Liver (tissue), 9 donors: ENCODE results near the gene ZFP2. TPM values are rescaled to one million over a fixed set of nuclear protein-coding genes. Genes with fewer than 3 reads are reported as not detected.

Source experiments
- DNase-seq: peaks from one replicate; pipeline ENCODE4 v3.0.0-alpha.2; 2017; ENCODE audit warnings: low spot score
- H3K27ac ChIP-seq, 2 donors: one replicate each; pipeline ENCODE4 v1.7.0; 2013; ENCODE audit warnings: inconsistent platforms in 2 of 2, low read length in 2 of 2, control low read depth in 1 of 2, low read depth in 1 of 2, mild to moderate bottlenecking in 1 of 2
- H3K27me3 ChIP-seq, 4 donors: one replicate each; pipeline versions ENCODE4 v1.6.1 to v1.7.0; 2013; ENCODE audit warnings: low read length in 3 of 4, inconsistent platforms in 1 of 4, mild to moderate bottlenecking in 1 of 4, moderate library complexity in 1 of 4; ENCODE audit not compliant: control insufficient read depth in 4 of 4, insufficient read depth in 4 of 4
- H3K36me3 ChIP-seq, 4 donors: one replicate each; pipeline versions ENCODE4 v1.6.1 to v1.7.0; 2013; ENCODE audit warnings: low read length in 3 of 4, mild to moderate bottlenecking in 3 of 4, low read depth in 1 of 4, moderate library complexity in 1 of 4; ENCODE audit not compliant: control insufficient read depth in 4 of 4, insufficient read depth in 3 of 4
- H3K4me1 ChIP-seq, 4 donors: one replicate each; pipeline versions ENCODE4 v1.6.1 to v1.7.0; 2013; ENCODE audit warnings: low read length in 3 of 4, mild to moderate bottlenecking in 3 of 4, moderate library complexity in 1 of 4; ENCODE audit not compliant: control insufficient read depth in 4 of 4, insufficient read depth in 4 of 4
- H3K4me3 ChIP-seq, 3 donors: one replicate each; pipeline versions ENCODE4 v1.6.1 to v1.7.0; 2013; ENCODE audit warnings: low read length in 3 of 3, control low read depth in 1 of 3, low read depth in 1 of 3, mild to moderate bottlenecking in 1 of 3
- H3K9ac ChIP-seq, 2 donors: one replicate each; pipeline ENCODE4 v1.7.0; 2013; ENCODE audit warnings: low read length in 2 of 2, mild to moderate bottlenecking in 2 of 2, moderate library complexity in 2 of 2, control low read depth in 1 of 2, low read depth in 1 of 2
- H3K9me3 ChIP-seq, 4 donors: one replicate each; pipeline versions ENCODE4 v1.6.1 to v1.7.0; 2013; ENCODE audit warnings: low read length in 3 of 4; ENCODE audit not compliant: control insufficient read depth in 4 of 4
- EGR1 ChIP-seq, 2 donors: IDR thresholded peaks; 2 replicates each; pipeline ENCODE4 v1.6.1; 2016 to 2018; ENCODE audit warnings: antibody characterized with exemption in 2 of 2, low read depth in 2 of 2
- FOXA2 ChIP-seq: IDR thresholded peaks from 2 replicates; pipeline ENCODE4 v1.6.1; 2016; ENCODE audit warnings: antibody characterized with exemption
- GABPA ChIP-seq, 2 donors: IDR thresholded peaks in 1 of 2; conservative IDR thresholded peaks in 1 of 2; 2 replicates each; pipeline ENCODE4 v1.6.1; 2016; ENCODE audit warnings: antibody characterized with exemption in 2 of 2, mild to moderate bottlenecking in 1 of 2, moderate library complexity in 1 of 2
- HNF4G ChIP-seq: IDR thresholded peaks from 2 replicates; pipeline ENCODE4 v1.6.1; 2016; ENCODE audit warnings: antibody characterized with exemption
- NR2F2 ChIP-seq: IDR thresholded peaks from 2 replicates; pipeline ENCODE4 v1.6.1; 2016; ENCODE audit warnings: antibody characterized with exemption
- RAD21 ChIP-seq, 2 donors: IDR thresholded peaks; 2 replicates each; pipeline ENCODE4 v1.6.1; 2016; ENCODE audit warnings: antibody characterized with exemption in 2 of 2, mild to moderate bottlenecking in 2 of 2
- RXRA ChIP-seq, 2 donors: IDR thresholded peaks; 2 replicates each; pipeline ENCODE4 v1.6.1; 2017 to 2018; ENCODE audit warnings: antibody characterized with exemption in 2 of 2, mild to moderate bottlenecking in 1 of 2
- SP1 ChIP-seq: IDR thresholded peaks from 2 replicates; pipeline ENCODE4 v1.6.1; 2018; ENCODE audit warnings: antibody characterized with exemption, mild to moderate bottlenecking
- TAF1 ChIP-seq: conservative IDR thresholded peaks from 2 replicates; pipeline ENCODE4 v1.6.1; 2016; ENCODE audit warnings: antibody characterized with exemption, mild to moderate bottlenecking
- YY1 ChIP-seq: IDR thresholded peaks from 2 replicates; pipeline ENCODE4 v1.6.1; 2016; ENCODE audit warnings: antibody characterized with exemption, mild to moderate bottlenecking
- WGBS: extraction: QIAGEN DNeasy Blood & Tissue Kit; methylation state at CpG from one replicate; pipeline ENCODE4 v1.1.7; 2013; 5-methylcytosine and 5-hydroxymethylcytosine counted together
- polyA plus RNA-seq, 2 donors: library from polyadenylated mRNA; stranded (reverse) in 1 of 2; unstranded in 1 of 2; fragments of 200-250 nt in 1 of 2; fragments of >200 nt in 1 of 2; fragmentation: Nextera tagmentation in 1 of 2; extraction: Ambion mirVana in 1 of 2; gene quantifications; one replicate each; pipeline versions ENCODE4 v1.2.1 to v1.2.3, GENCODE V29; 2013 to 2015
- total RNA-seq, 2 donors: library from RNA; depleted of rRNA; stranded (reverse); fragments of >200 nt; gene quantifications; one replicate each; pipeline ENCODE4 v1.2.3, GENCODE V29; 2014
- TF ChIP-seq, protein P1 (sequence below): fragments of 150-350 bp; IDR thresholded peaks from 2 replicates; pipeline ENCODE4 v1.5.1; 2017; ENCODE audit warnings: improper control_type of control experiment, low read depth, low read length; ENCODE audit not compliant: missing input control
- TF ChIP-seq, protein P2 (sequence below): IDR thresholded peaks from 2 replicates; pipeline ENCODE4 v1.6.1; 2016; ENCODE audit warnings: antibody characterized with exemption
- TF ChIP-seq, protein P3 (sequence below): IDR thresholded peaks from 2 replicates; pipeline ENCODE4 v1.6.1; 2016; ENCODE audit warnings: antibody characterized with exemption
- donor health status: healthy.
- donor health status: healthy.
- donor health status: healthy.
- donor health status: healthy.
- donor health status: healthy.

ZFP2 gene
- total and polyA plus RNA-seq, 4 donors = 0.22 to 0.56 (median 0.49) TPM

- Histone ChIP-seq H3K36me3 (no peaks in the 10 kb centered on the region), H3K9me3 (peaks cover 29 to 48% (median 39%) of the 10 kb centered on the region in 4 donors), H3K27ac (no peak overlapping the region), H3K9ac (no peak overlapping the region), H3K27me3 (no peaks in the 10 kb centered on the region), H3K4me1 (no peaks in the 10 kb centered on the region), H3K4me3 (peak overlapping the region in 1 of 3 donors; percentile 37)
- TF ChIP-seq TAF1 (no peak), FOXA2 (no peak), NR2F2 (no peak), RXRA (IDR thresholded peaks at IDR 0.05) (no peak), RAD21 (IDR thresholded peaks at IDR 0.05) (no peak), YY1 (no peak), EGR1 (IDR thresholded peaks at IDR 0.05; ENCODE audit: low read depth in 2 of 2) (no peak), GABPA (IDR thresholded peaks at IDR 0.05 in 1 of 2, conservative IDR thresholded peaks at IDR 0.05 in 1 of 2) (no peak), SP1 (no peak), HNF4G (no peak)
- TF ChIP-seq, protein P1, sequence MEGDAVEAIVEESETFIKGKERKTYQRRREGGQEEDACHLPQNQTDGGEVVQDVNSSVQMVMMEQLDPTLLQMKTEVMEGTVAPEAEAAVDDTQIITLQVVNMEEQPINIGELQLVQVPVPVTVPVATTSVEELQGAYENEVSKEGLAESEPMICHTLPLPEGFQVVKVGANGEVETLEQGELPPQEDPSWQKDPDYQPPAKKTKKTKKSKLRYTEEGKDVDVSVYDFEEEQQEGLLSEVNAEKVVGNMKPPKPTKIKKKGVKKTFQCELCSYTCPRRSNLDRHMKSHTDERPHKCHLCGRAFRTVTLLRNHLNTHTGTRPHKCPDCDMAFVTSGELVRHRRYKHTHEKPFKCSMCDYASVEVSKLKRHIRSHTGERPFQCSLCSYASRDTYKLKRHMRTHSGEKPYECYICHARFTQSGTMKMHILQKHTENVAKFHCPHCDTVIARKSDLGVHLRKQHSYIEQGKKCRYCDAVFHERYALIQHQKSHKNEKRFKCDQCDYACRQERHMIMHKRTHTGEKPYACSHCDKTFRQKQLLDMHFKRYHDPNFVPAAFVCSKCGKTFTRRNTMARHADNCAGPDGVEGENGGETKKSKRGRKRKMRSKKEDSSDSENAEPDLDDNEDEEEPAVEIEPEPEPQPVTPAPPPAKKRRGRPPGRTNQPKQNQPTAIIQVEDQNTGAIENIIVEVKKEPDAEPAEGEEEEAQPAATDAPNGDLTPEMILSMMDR = no peak
- TF ChIP-seq, protein P2, sequence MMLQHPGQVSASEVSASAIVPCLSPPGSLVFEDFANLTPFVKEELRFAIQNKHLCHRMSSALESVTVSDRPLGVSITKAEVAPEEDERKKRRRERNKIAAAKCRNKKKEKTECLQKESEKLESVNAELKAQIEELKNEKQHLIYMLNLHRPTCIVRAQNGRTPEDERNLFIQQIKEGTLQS = no peak
- TF ChIP-seq, protein P3, sequence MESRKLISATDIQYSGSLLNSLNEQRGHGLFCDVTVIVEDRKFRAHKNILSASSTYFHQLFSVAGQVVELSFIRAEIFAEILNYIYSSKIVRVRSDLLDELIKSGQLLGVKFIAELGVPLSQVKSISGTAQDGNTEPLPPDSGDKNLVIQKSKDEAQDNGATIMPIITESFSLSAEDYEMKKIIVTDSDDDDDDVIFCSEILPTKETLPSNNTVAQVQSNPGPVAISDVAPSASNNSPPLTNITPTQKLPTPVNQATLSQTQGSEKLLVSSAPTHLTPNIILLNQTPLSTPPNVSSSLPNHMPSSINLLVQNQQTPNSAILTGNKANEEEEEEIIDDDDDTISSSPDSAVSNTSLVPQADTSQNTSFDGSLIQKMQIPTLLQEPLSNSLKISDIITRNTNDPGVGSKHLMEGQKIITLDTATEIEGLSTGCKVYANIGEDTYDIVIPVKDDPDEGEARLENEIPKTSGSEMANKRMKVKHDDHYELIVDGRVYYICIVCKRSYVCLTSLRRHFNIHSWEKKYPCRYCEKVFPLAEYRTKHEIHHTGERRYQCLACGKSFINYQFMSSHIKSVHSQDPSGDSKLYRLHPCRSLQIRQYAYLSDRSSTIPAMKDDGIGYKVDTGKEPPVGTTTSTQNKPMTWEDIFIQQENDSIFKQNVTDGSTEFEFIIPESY = no peak
- DNase-seq = no peak
- WGBS = 91% methylated on average over 15 of the region's 15 CpGs
These were observed 85.7 kb downstream of the ZFP2 start for GRCh38 chr5:178981381-178981780.

Other genes starting within 250 kb of the ZFP2 start
- gene ZNF354A, start 165.3 kb upstream of the ZFP2 start, total RNA-seq = 1 to 10 TPM; 2.8 to 4.0 TPM
- 1 to 10 TPM; 1.7 to 1.9 TPM for gene ZNF354A, start 165.3 kb upstream of the ZFP2 start, polyA plus RNA-seq
- 1 to 10 TPM; 3.6 to 8.3 TPM for gene ZNF354B, start 36.0 kb upstream of the ZFP2 start, total RNA-seq
- gene ZNF354B, start 36.0 kb upstream of the ZFP2 start, polyA plus RNA-seq = 1 to 10 TPM; 1.9 to 4.3 TPM
- gene ZNF454, start 45.3 kb downstream of the ZFP2 start, total RNA-seq = under 1 TPM; 0.33 to 0.50 TPM
- under 1 TPM; 0.09 to 0.21 TPM for gene ZNF454, start 45.3 kb downstream of the ZFP2 start, polyA plus RNA-seq
- under 1 TPM in 1 of 2 donors, not detected in 1; 0.23 TPM for gene GRM6, start 99.4 kb downstream of the ZFP2 start, total RNA-seq
- not detected for gene GRM6, start 99.4 kb downstream of the ZFP2 start, polyA plus RNA-seq
- gene ZNF879, start 127.9 kb downstream of the ZFP2 start, total RNA-seq = 1 to 10 TPM; 1.9 to 2.4 TPM
- gene ZNF879, start 127.9 kb downstream of the ZFP2 start, polyA plus RNA-seq = 1 to 10 TPM in 1 of 2 donors, under 1 TPM in 1; 0.48 to 1.0 TPM
- 1 to 10 TPM; 2.7 to 2.8 TPM for gene ZNF354C, start 164.5 kb downstream of the ZFP2 start, total RNA-seq
- gene ZNF354C, start 164.5 kb downstream of the ZFP2 start, polyA plus RNA-seq = under 1 TPM; 0.49 to 0.51 TPM